ENCODE measurements around the gene TNS3. TPM values are rescaled to one million over a fixed set of nuclear protein-coding genes. Genes with fewer than 3 reads are reported as not detected.

The TNS3 gene
- total and polyA plus RNA-seq, 10 of the 15 experiments (the other 5 are each of a cell fraction or from before 2014, with no cell fraction given): 0.27 to 2.7 (median 0.79) TPM

DNA sequence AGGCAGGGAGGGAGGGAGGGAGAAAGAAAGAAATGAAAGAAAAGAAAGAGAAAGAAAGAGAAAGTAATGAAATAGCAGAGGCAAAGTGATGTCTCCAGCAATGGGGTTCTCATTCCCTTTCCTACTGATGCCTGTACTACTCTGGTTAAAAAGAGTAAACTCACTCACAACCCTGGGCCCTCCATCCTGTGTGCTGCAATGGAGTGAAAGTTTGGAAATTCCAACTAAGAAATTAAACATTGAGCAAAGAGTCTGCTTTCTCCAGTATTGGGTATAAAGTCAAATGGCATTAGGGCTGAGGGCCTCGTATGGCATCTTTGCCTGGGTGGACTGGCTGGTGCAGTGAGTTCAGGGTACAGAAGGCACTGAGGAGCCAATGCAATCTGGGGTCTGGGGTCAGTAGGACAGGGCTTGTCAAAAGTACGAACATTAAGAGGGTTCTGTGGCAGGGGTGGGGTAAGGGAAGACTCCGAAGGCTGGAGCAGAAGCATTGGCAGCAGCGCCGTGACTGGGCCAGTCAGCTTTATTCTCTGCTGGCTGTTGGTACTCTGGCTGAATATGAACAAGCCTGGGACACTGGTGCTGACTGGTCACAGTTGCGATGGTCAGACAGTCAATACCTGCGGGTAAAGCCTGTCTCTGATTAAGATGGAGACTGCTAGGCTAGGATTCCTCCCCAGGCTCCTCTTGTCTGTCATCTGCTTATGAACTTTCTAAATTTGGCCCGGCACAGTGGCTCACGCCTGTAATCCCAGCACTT, 24.1 kb upstream of the TNS3 start (continued):
- TF ChIP-seq, protein P1, sequence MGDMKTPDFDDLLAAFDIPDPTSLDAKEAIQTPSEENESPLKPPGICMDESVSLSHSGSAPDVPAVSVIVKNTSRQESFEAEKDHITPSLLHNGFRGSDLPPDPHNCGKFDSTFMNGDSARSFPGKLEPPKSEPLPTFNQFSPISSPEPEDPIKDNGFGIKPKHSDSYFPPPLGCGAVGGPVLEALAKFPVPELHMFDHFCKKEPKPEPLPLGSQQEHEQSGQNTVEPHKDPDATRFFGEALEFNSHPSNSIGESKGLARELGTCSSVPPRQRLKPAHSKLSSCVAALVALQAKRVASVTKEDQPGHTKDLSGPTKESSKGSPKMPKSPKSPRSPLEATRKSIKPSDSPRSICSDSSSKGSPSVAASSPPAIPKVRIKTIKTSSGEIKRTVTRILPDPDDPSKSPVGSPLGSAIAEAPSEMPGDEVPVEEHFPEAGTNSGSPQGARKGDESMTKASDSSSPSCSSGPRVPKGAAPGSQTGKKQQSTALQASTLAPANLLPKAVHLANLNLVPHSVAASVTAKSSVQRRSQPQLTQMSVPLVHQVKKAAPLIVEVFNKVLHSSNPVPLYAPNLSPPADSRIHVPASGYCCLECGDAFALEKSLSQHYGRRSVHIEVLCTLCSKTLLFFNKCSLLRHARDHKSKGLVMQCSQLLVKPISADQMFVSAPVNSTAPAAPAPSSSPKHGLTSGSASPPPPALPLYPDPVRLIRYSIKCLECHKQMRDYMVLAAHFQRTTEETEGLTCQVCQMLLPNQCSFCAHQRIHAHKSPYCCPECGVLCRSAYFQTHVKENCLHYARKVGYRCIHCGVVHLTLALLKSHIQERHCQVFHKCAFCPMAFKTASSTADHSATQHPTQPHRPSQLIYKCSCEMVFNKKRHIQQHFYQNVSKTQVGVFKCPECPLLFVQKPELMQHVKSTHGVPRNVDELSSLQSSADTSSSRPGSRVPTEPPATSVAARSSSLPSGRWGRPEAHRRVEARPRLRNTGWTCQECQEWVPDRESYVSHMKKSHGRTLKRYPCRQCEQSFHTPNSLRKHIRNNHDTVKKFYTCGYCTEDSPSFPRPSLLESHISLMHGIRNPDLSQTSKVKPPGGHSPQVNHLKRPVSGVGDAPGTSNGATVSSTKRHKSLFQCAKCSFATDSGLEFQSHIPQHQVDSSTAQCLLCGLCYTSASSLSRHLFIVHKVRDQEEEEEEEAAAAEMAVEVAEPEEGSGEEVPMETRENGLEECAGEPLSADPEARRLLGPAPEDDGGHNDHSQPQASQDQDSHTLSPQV (IDR thresholded peaks at IDR 0.05): no peak
- TF ChIP-seq, protein P2, sequence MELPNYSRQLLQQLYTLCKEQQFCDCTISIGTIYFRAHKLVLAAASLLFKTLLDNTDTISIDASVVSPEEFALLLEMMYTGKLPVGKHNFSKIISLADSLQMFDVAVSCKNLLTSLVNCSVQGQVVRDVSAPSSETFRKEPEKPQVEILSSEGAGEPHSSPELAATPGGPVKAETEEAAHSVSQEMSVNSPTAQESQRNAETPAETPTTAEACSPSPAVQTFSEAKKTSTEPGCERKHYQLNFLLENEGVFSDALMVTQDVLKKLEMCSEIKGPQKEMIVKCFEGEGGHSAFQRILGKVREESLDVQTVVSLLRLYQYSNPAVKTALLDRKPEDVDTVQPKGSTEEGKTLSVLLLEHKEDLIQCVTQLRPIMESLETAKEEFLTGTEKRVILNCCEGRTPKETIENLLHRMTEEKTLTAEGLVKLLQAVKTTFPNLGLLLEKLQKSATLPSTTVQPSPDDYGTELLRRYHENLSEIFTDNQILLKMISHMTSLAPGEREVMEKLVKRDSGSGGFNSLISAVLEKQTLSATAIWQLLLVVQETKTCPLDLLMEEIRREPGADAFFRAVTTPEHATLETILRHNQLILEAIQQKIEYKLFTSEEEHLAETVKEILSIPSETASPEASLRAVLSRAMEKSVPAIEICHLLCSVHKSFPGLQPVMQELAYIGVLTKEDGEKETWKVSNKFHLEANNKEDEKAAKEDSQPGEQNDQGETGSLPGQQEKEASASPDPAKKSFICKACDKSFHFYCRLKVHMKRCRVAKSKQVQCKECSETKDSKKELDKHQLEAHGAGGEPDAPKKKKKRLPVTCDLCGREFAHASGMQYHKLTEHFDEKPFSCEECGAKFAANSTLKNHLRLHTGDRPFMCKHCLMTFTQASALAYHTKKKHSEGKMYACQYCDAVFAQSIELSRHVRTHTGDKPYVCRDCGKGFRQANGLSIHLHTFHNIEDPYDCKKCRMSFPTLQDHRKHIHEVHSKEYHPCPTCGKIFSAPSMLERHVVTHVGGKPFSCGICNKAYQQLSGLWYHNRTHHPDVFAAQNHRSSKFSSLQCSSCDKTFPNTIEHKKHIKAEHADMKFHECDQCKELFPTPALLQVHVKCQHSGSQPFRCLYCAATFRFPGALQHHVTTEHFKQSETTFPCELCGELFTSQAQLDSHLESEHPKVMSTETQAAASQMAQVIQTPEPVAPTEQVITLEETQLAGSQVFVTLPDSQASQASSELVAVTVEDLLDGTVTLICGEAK (IDR thresholded peaks at IDR 0.05; ENCODE audit: borderline replicate concordance): no peak
- TF ChIP-seq BMI1 (IDR thresholded peaks at IDR 0.05; ENCODE audit: borderline replicate concordance): no peak
- TF ChIP-seq TARDBP (IDR thresholded peaks at IDR 0.05; ENCODE audit: borderline replicate concordance): no peak

Data from GM12878 (cell line).